GM21381 (cell line): ENCODE data around the gene MDGA2.
"Not testable (repeated sequence)": the region's sequence is repeated elsewhere in the genome, so short reads cannot be mapped to it uniquely, and the experiment has no call there.

Experiments used
- ATAC-seq: cut with Tn5 transposase; IDR thresholded peaks from one replicate; pipeline ENCODE4 v1.9.1; 2021; ENCODE audit warnings: mild to moderate bottlenecking, moderate library complexity; ENCODE audit not compliant: unreplicated experiment

Gene MDGA2

DNA sequence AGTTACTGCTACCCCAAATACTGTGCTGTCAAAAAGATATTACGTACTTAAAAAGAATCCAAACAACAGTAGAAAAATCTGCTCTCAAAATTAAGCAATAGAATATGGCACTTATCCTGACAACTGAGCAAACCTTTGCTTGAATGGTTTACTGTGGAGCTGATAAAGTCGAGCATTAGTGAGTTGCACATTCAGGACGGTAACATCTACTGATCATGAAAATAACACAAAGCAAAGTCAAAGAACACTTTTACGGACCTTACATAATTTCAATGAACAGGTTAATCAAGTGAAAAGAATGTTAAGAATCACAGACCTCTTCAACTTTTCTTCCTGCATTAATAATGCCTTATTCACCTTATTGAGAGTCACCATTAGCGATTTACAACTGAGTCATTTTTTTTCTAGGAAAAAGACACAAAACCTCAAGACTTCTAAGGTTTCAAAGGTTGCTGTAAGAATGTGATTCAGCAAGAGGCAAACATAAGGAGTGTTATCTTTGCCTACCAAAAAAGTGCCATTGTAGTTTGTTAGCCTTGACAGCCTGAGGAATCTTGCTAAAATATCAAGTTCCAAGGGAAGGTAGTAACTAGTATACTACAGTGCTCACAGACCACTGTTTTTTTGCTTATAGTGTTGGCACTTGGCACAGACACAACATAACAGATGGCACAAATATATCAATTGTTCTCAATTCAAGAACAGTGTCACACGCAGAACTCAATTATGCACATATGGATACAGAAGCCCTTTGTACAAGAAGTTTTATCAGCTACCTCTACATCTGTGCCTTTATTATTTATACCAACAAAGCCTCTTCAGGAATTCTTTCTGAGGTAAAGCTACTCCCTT, 689.6 kb downstream of the MDGA2 start:
- ATAC-seq, result no peak

DNA sequence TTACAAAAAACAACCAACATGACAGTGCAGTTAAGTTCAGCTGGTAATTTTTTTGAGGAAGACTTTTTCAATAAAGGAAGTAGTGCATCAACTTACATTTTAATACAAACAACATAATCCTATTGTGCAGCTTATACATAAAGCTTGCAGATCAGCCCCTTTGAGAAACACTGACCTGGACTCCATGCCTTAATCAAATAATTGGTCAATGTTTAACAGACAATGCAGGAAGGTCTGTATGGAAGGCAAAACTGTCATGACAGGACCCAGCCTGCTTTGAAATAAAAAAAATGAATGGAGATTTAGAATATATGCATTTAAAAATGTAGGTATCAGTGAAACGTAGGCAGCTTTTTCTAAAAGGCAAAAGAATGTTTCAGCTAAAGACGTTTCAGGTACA, 702.1 kb downstream of the MDGA2 start:
- ATAC-seq, result no peak

DNA sequence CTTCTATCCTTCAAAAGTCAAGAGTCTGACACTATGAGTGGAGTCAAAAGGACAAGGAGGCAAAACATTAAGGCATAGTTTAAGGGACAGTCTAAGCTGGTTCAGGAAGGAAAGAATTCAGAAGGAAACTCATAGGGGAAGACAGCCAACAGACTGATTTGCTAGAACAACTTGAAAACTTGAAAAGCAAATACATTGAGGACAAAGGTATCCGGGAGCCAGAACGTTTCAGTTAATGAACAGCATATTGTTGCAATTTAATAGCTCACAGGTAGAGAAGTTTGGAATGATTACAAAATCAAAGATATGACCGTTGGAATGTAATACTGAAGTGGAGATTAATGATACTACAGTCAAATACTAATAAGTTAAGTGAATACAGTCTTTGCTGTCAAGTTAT, 711.0 kb downstream of the MDGA2 start:
- ATAC-seq, result no peak

DNA sequence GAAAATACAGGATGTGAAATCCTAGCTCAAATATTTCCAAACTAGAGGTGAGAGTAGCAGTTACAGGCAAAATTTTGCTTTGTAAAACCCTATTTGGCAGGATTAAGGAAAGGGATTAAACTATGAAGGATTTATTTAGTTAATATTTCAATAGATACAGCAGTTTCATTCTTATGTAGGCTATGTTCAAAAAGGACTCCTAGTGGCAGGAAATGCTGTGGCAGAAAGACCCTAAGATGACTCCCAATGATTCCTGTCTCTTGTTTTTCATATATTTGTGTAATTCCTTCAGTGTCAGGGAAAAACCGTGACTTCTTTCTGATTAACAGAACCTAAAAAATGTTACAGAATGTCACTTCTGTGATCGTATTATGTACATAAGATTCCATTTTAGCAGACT, 724.3 kb downstream of the MDGA2 start:
- no peak for ATAC-seq

DNA sequence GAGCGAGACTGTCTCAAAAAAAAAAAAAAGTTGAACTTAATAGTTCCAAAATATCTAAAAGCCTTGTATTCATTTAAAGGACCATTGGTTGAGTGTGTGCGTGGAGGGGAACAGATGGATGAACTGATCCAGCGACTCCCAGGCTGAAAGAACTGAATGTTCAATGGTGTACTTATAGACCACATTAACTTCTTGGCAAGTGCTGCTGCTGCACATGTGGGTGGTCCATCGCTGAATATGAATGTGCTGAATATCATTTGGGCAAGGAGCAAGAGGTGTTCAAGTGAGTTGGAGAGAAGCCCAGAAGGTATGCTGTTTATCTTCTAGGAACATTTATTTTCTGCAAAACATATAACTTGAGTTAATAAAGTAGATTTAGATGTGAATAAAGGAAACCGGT, 734.8 kb downstream of the MDGA2 start:
- no peak for ATAC-seq

DNA sequence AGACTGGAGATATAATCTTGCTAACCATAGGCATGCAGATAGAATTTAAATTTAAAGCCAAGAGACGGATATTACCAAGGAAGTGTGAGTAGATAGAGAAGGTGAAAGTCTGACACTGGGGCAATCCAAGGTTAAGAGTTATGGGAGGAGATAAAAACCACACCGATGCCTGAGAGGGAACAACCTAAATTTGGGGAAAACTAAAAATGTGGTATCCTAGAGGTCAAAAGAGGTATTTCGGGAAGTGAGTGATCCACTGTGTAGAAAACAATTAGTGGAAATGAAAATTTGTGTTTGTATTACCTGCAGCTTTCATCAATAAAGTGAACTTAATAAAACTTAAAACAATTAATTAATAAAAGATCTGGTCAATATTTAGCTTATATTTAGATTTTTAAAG, 754.9 kb downstream of the MDGA2 start:
- ATAC-seq, result no peak

DNA sequence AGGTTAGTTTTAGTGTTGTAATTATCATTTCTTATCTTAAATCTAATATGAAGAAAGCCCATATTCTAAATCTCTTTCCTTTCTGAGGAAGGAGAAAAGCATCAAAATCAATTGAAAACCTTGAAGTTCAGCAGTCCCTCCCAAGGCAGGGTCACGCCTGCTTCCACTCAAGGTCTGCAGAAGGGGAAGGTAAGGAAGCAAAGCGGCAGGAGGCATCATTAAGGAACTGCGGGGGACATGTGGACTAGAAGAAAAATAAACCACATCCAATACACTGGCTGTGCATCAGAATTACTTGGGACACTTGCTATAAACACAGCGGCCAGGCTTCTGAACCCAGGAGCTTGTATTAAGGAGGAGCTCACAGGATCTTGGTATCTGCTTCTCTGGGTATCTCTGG, 759.9 kb downstream of the MDGA2 start:
- not testable (repeated sequence) for ATAC-seq

DNA sequence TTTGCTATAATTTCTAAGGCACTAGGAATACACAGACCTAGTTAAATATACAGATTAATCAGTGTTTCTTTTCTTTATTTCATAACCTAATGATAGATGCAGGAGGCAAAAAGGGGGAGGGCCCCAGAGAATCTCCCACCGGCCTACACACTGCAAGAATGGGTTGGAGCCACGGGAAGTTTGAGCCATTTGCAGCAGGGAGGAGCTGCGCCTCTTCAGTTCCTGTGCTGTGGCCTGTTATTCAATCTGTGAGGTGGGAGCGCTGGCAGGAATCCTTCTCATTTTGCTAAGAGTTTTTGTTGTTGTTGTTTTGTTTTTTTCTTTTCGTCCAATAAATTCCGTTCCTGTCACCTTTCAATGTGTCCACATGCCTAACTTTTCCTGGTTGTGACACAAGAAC, 772.6 kb downstream of the MDGA2 start:
- no peak for ATAC-seq

DNA sequence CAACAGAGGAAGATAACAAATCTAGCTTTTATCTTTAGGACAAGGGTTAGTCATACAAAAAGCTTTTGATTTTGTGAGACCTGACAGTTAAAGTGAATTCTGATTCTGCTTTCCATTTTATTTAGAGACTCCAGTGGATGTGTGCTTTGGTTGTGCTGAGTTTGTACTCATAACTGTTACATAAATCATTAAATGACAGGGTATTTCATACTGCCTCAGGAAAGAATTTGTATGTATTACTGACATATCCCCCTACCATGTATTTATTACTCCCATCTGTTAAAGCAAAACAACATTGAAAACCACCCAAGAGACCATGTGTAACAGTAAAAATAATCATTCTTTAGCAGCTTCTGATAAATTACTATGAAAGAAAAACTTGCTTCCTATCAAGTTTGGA, 780.9 kb downstream of the MDGA2 start:
- ATAC-seq, result no peak

DNA sequence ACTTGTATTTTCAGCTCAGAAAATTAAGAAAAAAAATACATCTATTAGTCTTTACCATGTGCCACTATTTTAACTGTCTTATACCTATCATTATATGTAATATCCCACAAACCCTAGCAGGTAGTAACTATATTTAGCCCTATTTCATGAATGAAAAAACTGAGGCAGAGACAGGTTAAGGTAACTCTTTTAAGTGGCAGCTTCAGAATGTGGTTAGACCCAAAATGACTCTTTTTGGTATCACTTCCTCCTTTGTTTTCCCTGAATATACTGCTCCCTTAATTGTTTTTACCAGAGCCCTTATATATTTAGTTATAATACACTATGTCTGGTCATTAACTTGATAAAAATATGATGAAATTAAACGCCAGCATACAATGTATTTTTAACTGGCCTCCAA, 788.3 kb downstream of the MDGA2 start:
- ATAC-seq, result no peak

DNA sequence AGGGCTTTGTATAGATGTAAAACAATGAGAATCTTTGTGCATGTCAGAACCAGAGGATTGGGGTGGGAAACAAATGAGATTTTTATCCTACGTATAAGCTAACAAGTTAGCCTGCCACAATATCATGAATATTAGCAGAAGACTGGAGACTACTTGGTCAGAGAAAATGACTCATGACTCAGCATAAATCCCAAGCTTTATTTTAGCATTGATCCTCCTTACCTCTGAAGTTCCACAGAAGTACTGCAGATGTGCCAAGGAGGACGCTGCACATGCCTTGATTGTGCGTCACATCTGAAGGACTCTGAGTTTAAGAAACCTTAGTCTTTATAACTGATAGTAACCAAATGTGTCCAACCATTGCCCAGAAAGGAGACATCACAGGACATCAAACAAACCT, 789.8 kb downstream of the MDGA2 start:
- no peak for ATAC-seq

DNA sequence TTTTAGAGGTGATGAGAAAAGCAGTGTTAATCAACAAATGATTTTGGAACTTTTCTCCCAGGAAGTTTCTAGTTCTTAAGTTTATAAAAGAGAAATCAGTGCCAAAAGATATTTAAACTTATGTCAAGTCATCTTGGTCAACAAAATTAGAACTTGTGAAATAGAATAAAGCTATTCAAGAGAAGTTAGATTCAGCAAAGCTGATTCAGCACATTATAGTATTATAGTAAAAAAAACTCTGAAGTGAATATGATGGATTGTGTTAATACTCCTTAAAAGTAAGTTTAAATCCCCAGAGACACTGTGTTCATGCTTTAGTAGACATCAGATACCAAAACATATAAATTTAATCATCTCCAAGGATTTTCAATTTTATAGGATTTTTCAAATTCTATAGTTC, 813.7 kb downstream of the MDGA2 start:
- no peak for ATAC-seq

DNA sequence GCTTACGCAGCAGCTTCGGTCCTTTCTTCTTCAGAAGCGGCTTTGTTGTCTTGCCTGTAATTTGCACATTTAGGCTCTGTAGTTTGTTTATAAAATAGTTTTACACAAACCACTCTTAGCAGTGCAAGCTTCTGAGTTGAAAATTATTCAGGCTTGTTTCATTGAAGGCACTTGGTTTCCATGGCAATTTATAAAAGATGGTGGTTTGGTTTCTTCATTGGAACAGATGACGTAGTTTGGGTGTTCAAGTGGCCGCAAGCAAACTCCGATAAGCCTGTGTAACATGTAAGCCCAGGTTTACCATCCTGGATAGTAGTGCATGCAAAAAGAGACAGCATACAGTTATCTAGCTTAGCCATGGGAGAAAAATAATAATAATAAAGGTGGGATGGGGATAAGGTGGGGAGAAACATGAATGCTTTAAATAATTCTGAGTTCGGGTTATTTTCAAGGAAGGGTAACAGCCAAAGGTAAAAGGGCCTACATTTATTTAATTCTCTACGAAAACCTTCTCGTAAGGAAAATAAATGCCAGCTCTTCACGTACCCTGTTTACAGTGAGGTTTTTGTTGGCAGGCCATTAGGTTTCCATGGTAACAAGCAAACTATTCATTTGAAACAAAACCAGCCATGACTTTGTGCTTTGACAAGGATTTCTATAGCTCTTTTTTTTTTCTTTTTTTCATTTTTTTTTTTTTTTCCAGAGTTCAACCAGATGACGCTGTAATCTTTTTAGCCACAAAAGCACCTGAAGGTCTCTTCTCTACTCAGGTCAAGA, 834.3 kb downstream of the MDGA2 start:
- ATAC-seq, result no peak

DNA sequence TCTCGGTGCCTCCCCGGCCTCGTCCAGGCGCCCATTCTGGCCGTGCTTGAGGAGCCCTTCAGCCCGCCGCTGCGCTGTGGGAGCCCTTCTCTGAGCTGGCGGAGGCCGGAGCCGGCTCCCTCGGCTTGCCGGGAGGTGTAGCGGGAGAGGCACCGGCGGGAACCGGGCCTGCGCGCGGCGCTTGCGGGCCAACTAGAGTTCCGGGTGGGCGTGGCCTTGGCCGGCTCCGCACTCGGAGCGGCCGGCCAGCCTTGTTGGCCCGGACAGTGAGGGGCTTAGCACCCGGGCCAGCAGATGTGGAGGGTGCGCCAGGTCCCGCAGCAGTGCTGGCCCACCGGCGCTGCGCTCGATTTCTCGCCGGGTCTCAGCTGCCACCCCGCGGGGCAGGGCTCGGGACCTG, 855.1 kb downstream of the MDGA2 start:
- no peak for ATAC-seq

DNA sequence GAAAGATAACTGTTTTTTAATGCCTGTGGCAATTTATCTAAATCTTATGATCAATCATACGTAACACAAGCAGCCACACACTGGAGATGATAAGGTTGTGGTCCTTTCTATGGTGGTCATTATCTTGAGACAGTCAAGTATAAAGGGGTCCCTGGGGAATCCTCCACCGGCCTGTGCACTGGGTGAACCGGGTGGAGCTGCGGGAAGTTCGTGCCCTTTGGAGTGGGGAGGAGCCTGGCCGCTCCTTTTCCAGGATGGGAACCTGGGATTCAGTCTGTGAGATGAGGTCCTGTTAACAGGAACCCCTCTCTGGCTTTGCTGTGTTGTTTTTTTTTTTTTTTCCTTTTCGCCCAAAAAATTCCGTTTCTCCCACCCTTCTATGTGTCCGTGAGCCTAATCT, 856.3 kb downstream of the MDGA2 start:
- ATAC-seq, result no peak

DNA sequence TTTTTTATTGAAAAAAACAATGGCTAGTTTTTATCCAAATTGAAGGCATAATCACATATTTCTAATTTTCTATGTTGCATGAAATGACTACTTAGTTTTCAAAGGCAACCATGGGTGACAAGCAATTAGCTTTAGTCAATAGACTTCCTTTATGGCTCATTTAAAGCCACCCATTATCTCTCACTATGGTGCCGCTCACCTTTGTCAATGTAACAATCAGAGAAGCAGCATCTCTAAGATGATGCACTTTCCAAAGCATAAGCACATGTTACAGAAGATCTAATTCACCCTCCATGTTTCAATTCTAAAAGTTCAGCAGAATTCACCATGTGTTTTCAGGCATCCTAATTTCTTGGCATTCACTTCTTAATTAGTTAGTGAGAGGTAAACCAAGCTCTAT, 857.3 kb downstream of the MDGA2 start:
- ATAC-seq, result no peak

DNA sequence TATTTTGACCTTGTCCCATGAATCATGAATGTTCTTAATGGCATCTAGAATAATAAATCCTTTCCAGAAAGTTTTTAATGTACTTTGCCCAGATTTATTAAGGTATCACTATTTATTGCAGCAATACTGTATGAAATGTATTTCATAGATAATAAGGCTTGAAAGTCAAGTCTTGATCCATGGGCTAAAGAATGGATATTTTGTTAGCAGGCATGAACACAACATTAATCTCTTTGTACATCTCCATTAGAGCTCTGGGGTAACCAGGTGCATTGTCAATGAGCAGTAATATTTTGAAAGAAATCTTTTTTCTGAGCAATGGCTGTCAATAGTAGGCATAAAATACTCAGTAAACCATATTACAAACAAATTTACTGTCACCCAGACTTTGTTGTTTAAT, 882.3 kb downstream of the MDGA2 start:
- no peak for ATAC-seq
